Umbilical cord (tissue), 2 donors: ENCODE results near the gene ZAP70. TPM values are rescaled to one million over a fixed set of nuclear protein-coding genes. Genes with fewer than 3 reads are reported as not detected.

Experiments used
- DNase-seq: peaks from one replicate; pipeline ENCODE4 v3.0.0-alpha.2; 2015; ENCODE audit warnings: low spot score
- total RNA-seq: library from RNA; depleted of rRNA; stranded (reverse); fragments of >200 nt; gene quantifications from one replicate; pipeline ENCODE4 v1.2.3, GENCODE V29; 2014; ENCODE audit warnings: low replicate concordance; ENCODE audit not compliant: insufficient read depth

ZAP70 gene
- total RNA-seq, 1 donor from 2014 or later, result 3.4 TPM

GRCh38 chr2:97733341-97734035 is 20.1 kb downstream of the ZAP70 start:
- no peak for DNase-seq

GRCh38 chr2:97734061-97735051 is 21.0 kb downstream of the ZAP70 start:
- no peak for DNase-seq

GRCh38 chr2:97735161-97735561 is 21.8 kb downstream of the ZAP70 start:
- DNase-seq, result no peak

GRCh38 chr2:97736185-97736584 is 22.8 kb downstream of the ZAP70 start:
- DNase-seq, result no peak

- no peak for DNase-seq
Measured at GRCh38 chr2:97736608-97737330, 23.4 kb downstream of the ZAP70 start.

GRCh38 chr2:97737421-97738178 is 24.2 kb downstream of the ZAP70 start:
- DNase-seq, result no peak

GRCh38 chr2:97738179-97739019 is 25.0 kb downstream of the ZAP70 start:
- no peak for DNase-seq

- DNase-seq, result no peak
Measured at GRCh38 chr2:97739020-97739892, 25.9 kb downstream of the ZAP70 start.

GRCh38 chr2:97739893-97740245 is 26.5 kb downstream of the ZAP70 start:
- DNase-seq, result no peak

GRCh38 chr2:97740590-97741182 is 27.3 kb downstream of the ZAP70 start:
- peak; percentile 24 for DNase-seq

- DNase-seq, result no peak
Measured at GRCh38 chr2:97741251-97741650, 27.9 kb downstream of the ZAP70 start.

GRCh38 chr2:97741686-97742085 is 28.3 kb downstream of the ZAP70 start:
- no peak for DNase-seq

GRCh38 chr2:97742381-97742847 is 29.0 kb downstream of the ZAP70 start:
- no peak for DNase-seq

GRCh38 chr2:97743913-97744312 is 30.5 kb downstream of the ZAP70 start:
- no peak for DNase-seq

- DNase-seq, result no peak
Measured at GRCh38 chr2:97745474-97746174, 32.2 kb downstream of the ZAP70 start.

GRCh38 chr2:97747285-97747684 is 33.9 kb downstream of the ZAP70 start:
- DNase-seq, result no peak

GRCh38 chr2:97747716-97748115 is 34.3 kb downstream of the ZAP70 start:
- no peak for DNase-seq

- DNase-seq, result no peak
Measured at GRCh38 chr2:97749581-97749980, 36.2 kb downstream of the ZAP70 start.
